Lung (tissue), 12 donors: ENCODE data around the gene MBNL3. TPM values are rescaled to one million over a fixed set of nuclear protein-coding genes. Genes with fewer than 3 reads are reported as not detected.

Source experiments
- ATAC-seq: fragments of 200-7000 bp; cut with Tn5 transposase; one replicate; pipeline ENCODE4 v1.9.1; 2020; ENCODE audit warnings: moderate number of reproducible peaks; ENCODE audit not compliant: insufficient read depth, low FRiP score
- DNase-seq, 3 donors: peaks; one replicate each; pipeline ENCODE4 v3.0.0-alpha.2; 2013 to 2017
- H3K27ac ChIP-seq, 2 donors: one replicate each; pipeline ENCODE4 v1.5.1; 2013; ENCODE audit warnings: mild to moderate bottlenecking in 2 of 2, moderate library complexity in 2 of 2, control low read depth in 1 of 2, inconsistent platforms in 1 of 2, low read depth in 1 of 2, low read length in 1 of 2
- H3K27me3 ChIP-seq, 3 donors: one replicate each; pipeline ENCODE4 v1.5.1; 2013; ENCODE audit warnings: low read length in 2 of 3; ENCODE audit not compliant: control insufficient read depth in 3 of 3, insufficient read depth in 3 of 3
- H3K36me3 ChIP-seq, 4 donors: one replicate each; pipeline ENCODE4 v1.5.1; 2013; ENCODE audit warnings: low read length in 4 of 4, mild to moderate bottlenecking in 1 of 4, moderate library complexity in 1 of 4; ENCODE audit not compliant: control insufficient read depth in 4 of 4, insufficient read depth in 4 of 4
- H3K4me1 ChIP-seq, 5 donors: one replicate each; pipeline ENCODE4 v1.5.1; 2013; ENCODE audit warnings: low read length in 5 of 5, mild to moderate bottlenecking in 2 of 5, moderate library complexity in 1 of 5; ENCODE audit not compliant: control insufficient read depth in 5 of 5, insufficient read depth in 5 of 5
- H3K4me3 ChIP-seq: one replicate; pipeline ENCODE4 v1.5.1; 2013; ENCODE audit warnings: mild to moderate bottlenecking, control low read depth, moderate library complexity
- H3K9ac ChIP-seq, 2 donors: one replicate each; pipeline ENCODE4 v1.5.1; 2013; ENCODE audit warnings: low read length in 2 of 2, control low read depth in 1 of 2; ENCODE audit not compliant: insufficient read depth in 1 of 2
- H3K9me3 ChIP-seq, 4 donors: one replicate each; pipeline ENCODE4 v1.5.1; 2013; ENCODE audit warnings: low read length in 3 of 4, mild to moderate bottlenecking in 1 of 4, moderate library complexity in 1 of 4; ENCODE audit not compliant: control insufficient read depth in 4 of 4, insufficient read depth in 3 of 4
- CTCF ChIP-seq: IDR thresholded peaks from 2 replicates; pipeline ENCODE4 v1.5.1; 2012; ENCODE audit warnings: mild to moderate bottlenecking; ENCODE audit errors: control extremely low read depth, extremely low read depth
- WGBS, 2 donors: extraction: QIAGEN DNeasy Blood & Tissue Kit; methylation state at CpG; one replicate each; pipeline ENCODE4 v1.1.7; 2013; 5-methylcytosine and 5-hydroxymethylcytosine counted together
- polyA plus RNA-seq, 2 donors: library from polyadenylated mRNA; stranded (reverse); fragments of 200-250 nt; gene quantifications; one replicate each; pipeline ENCODE4 v1.2.1, GENCODE V29; 2013
- total RNA-seq, 2 donors: library from RNA; depleted of rRNA in 1 of 2; stranded (reverse); fragments of >200 nt in 1 of 2; gene quantifications; one replicate each; pipeline ENCODE4 v1.2.1, GENCODE V29; 2014 to 2021
- donor health status: control.
- donor health status: control.
- donor health status: Bipolar disorder and iron deficiency.
- donor health status: healthy.
- donor health status: DM: yes; HTN: yes; CAD: no.

MBNL3 gene
- total and polyA plus RNA-seq, 4 donors = 2.1 to 27.2 (median 11.1) TPM

GRCh38 chrX:132532097-132532496 is 43.3 kb upstream of the MBNL3 start:
- no peaks in the 10 kb centered on the region for H3K9me3 ChIP-seq
- 66 to 94% methylated on average over 1 of the region's 1 CpG for WGBS, 2 donors
- H3K27me3 ChIP-seq = peaks cover 0 to 36% (median 7%) of the 10 kb centered on the region in 3 donors
- no peak for TF ChIP-seq CTCF
- DNase-seq (no peak), ATAC-seq (no peak)
- H3K36me3 ChIP-seq = no peaks in the 10 kb centered on the region
- no peak overlapping the region for H3K27ac ChIP-seq
- no peak overlapping the region for H3K4me3 ChIP-seq
- H3K9ac ChIP-seq = no peak overlapping the region
- H3K4me1 ChIP-seq = no peaks in the 10 kb centered on the region

- H3K4me3 ChIP-seq = no peak overlapping the region
- TF ChIP-seq CTCF = no peak
- H3K27me3 ChIP-seq = peaks cover 0 to 48% (median 10%) of the 10 kb centered on the region in 3 donors
- DNase-seq (no peak), ATAC-seq (no peak)
- H3K36me3 ChIP-seq = no peaks in the 10 kb centered on the region
- WGBS, 2 donors = 36 to 80% methylated on average over 1 of the region's 1 CpG
- no peaks in the 10 kb centered on the region for H3K4me1 ChIP-seq
- H3K27ac ChIP-seq = no peak overlapping the region
- H3K9ac ChIP-seq = no peak overlapping the region
- no peaks in the 10 kb centered on the region for H3K9me3 ChIP-seq
Observed at GRCh38 chrX:132520792-132521191, 32.0 kb upstream of the MBNL3 start.

GRCh38 chrX:132520213-132520612 is 31.4 kb upstream of the MBNL3 start:
- no peak overlapping the region for H3K4me3 ChIP-seq
- no peaks in the 10 kb centered on the region for H3K36me3 ChIP-seq
- no peaks in the 10 kb centered on the region for H3K9me3 ChIP-seq
- no peaks in the 10 kb centered on the region for H3K4me1 ChIP-seq
- DNase-seq = no peak
- TF ChIP-seq CTCF = no peak
- no peak overlapping the region for H3K27ac ChIP-seq
- no peak for ATAC-seq
- peaks cover 0 to 48% (median 13%) of the 10 kb centered on the region in 3 donors for H3K27me3 ChIP-seq
- 62 to 99% methylated on average over 3 of the region's 3 CpGs for WGBS, 2 donors
- H3K9ac ChIP-seq = no peak overlapping the region

GRCh38 chrX:132518401-132518800 is 29.6 kb upstream of the MBNL3 start:
- DNase-seq = no peak
- H3K9me3 ChIP-seq = no peaks in the 10 kb centered on the region
- H3K36me3 ChIP-seq = no peaks in the 10 kb centered on the region
- TF ChIP-seq CTCF = no peak
- H3K4me3 ChIP-seq = no peak overlapping the region
- 66 to 90% methylated on average over 1 of the region's 1 CpG for WGBS, 2 donors
- no peak for ATAC-seq
- peaks cover 0 to 43% (median 13%) of the 10 kb centered on the region in 3 donors for H3K27me3 ChIP-seq
- H3K4me1 ChIP-seq = no peaks in the 10 kb centered on the region
- H3K9ac ChIP-seq = no peak overlapping the region
- no peak overlapping the region for H3K27ac ChIP-seq
